ENCODE results near the gene SPG7. TPM values are rescaled to one million over a fixed set of nuclear protein-coding genes. Genes with fewer than 3 reads are reported as not detected.

SPG7 gene
- total RNA-seq, 1 experiment from 2014 or later: 44.6 TPM

DNA sequence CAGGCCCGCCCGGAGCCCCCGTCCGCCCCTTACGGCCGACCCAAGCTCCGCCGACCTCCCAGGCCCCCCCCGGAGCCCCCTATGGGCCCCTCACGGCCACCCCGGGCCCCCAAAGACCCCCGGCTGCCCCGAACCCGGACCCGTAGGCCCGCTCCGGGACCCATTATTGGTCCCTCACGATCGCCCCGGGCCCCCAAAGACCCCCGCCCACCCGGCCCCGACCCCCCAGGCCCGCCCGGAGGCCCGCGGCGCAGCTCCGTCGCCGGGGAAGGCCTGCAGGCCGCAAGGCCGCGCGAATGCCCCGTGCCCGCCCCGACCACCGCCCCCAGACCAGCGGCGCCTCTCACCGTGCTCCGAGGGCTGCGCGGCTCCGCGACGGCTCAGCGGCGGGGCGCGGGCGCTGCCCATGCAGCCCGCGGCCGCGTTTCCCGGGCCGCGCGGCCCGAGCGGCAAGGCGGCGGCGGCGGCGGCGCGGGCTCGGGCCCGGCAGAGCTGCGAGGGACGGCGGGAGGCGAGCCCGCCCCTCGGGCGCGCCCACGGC, 18.2 kb upstream of the SPG7 start:
- peak overlapping the region; percentile 62; the same call in 1 of the 2 replicates for H3K27ac ChIP-seq (ENCODE audit: low read length)
- H3K27me3 ChIP-seq (ENCODE audit: low read length): no peaks in the 10 kb centered on the region; the same call in 1 of the 2 replicates
- no peak for DNase-seq
- H3K79me2 ChIP-seq (ENCODE audit: low read length): peaks cover 57% of the 10 kb centered on the region
- H3K9me2 ChIP-seq (replicated peaks; ENCODE audit: insufficient read depth, low read length): no peaks in the 10 kb centered on the region
- no peaks in the 10 kb centered on the region; the same call in 1 of the 2 replicates for H3K36me3 ChIP-seq (ENCODE audit: insufficient read depth, low read length)
- no peaks in the 10 kb centered on the region for H3K9me3 ChIP-seq (ENCODE audit: low read length)
- H3K4me2 ChIP-seq (ENCODE audit: low read depth, low read length, poor library complexity, severe bottlenecking): peak overlapping the region; percentile 85
- peak overlapping the region; percentile 70; the same call in 1 of the 2 replicates for H3K4me3 ChIP-seq (ENCODE audit: low read length)
- H3K9ac ChIP-seq (ENCODE audit: low read length): peak overlapping the region; percentile 72
- H3K4me1 ChIP-seq (ENCODE audit: low read length): peaks cover 29% of the 10 kb centered on the region
- no peak overlapping the region for H2AFZ ChIP-seq (ENCODE audit: low read length)
- H4K20me1 ChIP-seq (ENCODE audit: insufficient read depth, low read depth, low read length): peaks cover 49% of the 10 kb centered on the region

- Histone ChIP-seq H4K20me1 (ENCODE audit: insufficient read depth, low read depth, low read length) (peaks cover 44% of the 10 kb centered on the region), H3K79me2 (ENCODE audit: low read length) (peaks cover 51% of the 10 kb centered on the region), H3K36me3 (ENCODE audit: insufficient read depth, low read length) (no peaks in the 10 kb centered on the region; the same call in 1 of the 2 replicates), H2AFZ (ENCODE audit: low read length) (peak within 1 kb of the TSS; percentile 70), H3K9ac (ENCODE audit: low read length) (peak within 1 kb of the TSS; percentile 87), H3K4me1 (ENCODE audit: low read length) (peaks cover 29% of the 10 kb centered on the region), H3K27ac (ENCODE audit: low read length) (peak within 1 kb of the TSS; percentile 62; the same call in 1 of the 2 replicates), H3K9me3 (ENCODE audit: low read length) (no peaks in the 10 kb centered on the region), H3K27me3 (ENCODE audit: low read length) (no peaks in the 10 kb centered on the region; the same call in 1 of the 2 replicates), H3K9me2 (replicated peaks; ENCODE audit: insufficient read depth, low read length) (no peaks in the 10 kb centered on the region), H3K4me2 (ENCODE audit: low read depth, low read length, poor library complexity, severe bottlenecking) (peak within 1 kb of the TSS; percentile 96), H3K4me3 (ENCODE audit: low read length) (peak within 1 kb of the TSS; percentile 91)
- peak; percentile 100 for DNase-seq
Observed at GRCh38 chr16:89490439-89491237, 17.6 kb upstream of the SPG7 start, which contains the start of gene ANKRD11. TSS of gene ANKRD11 (minus strand) at chr16:89490561. CDS start at chr16:89317019, 173,542 bp downstream.

DNA sequence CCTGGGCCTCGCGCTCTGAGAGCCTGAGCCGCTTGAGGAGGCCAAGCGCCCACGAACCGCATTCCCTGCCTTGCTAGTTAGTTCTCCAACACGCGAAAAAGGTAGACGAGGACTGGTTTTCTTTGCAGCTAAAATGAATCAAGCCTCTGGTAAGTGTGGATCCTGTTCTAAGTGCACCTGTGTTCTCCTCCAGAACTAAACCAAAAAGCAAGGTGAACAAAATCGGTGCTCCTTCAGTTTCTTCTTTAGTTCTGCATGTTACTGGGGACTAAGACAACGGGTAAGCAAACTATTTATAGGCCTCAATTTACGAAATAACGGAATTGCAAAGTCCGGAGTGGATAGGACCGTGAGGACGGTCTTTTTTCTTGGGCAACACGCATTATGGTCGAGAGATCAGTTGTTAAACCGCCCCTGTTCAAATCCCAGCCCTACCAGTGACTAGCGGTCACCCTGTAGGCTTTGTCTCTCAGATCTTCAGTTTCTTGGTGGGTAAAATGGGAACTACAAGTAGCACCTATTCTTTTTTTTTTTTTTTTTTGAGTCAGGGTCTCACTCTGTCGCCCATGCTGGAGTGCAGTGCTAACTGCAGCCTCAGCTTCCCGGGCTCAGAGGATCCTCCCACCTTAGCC, 16.8 kb upstream of the SPG7 start:
- no peaks in the 10 kb centered on the region; the same call in 1 of the 2 replicates for H3K36me3 ChIP-seq (ENCODE audit: insufficient read depth, low read length)
- peak overlapping the region; percentile 87 for H3K9ac ChIP-seq (ENCODE audit: low read length)
- DNase-seq: peak; percentile 59
- H3K4me3 ChIP-seq (ENCODE audit: low read length): peak overlapping the region; percentile 91
- H3K27ac ChIP-seq (ENCODE audit: low read length): no peak overlapping the region; the same call in 1 of the 2 replicates
- H4K20me1 ChIP-seq (ENCODE audit: insufficient read depth, low read depth, low read length): peaks cover 37% of the 10 kb centered on the region
- no peaks in the 10 kb centered on the region; the same call in 1 of the 2 replicates for H3K27me3 ChIP-seq (ENCODE audit: low read length)
- H3K9me3 ChIP-seq (ENCODE audit: low read length): no peaks in the 10 kb centered on the region
- H3K4me2 ChIP-seq (ENCODE audit: low read depth, low read length, poor library complexity, severe bottlenecking): peak overlapping the region; percentile 96
- peaks cover 44% of the 10 kb centered on the region for H3K79me2 ChIP-seq (ENCODE audit: low read length)
- peak overlapping the region; percentile 70 for H2AFZ ChIP-seq (ENCODE audit: low read length)
- H3K4me1 ChIP-seq (ENCODE audit: low read length): peaks cover 29% of the 10 kb centered on the region
- no peaks in the 10 kb centered on the region for H3K9me2 ChIP-seq (replicated peaks; ENCODE audit: insufficient read depth, low read length)

GRCh38 chr16:89491974-89492687, 16.1 kb upstream of the SPG7 start:
- Histone ChIP-seq H4K20me1 (ENCODE audit: insufficient read depth, low read depth, low read length) (peaks cover 29% of the 10 kb centered on the region), H3K4me2 (ENCODE audit: low read depth, low read length, poor library complexity, severe bottlenecking) (peak overlapping the region; percentile 96), H3K36me3 (ENCODE audit: insufficient read depth, low read length) (no peaks in the 10 kb centered on the region; the same call in 1 of the 2 replicates), H3K4me3 (ENCODE audit: low read length) (peak overlapping the region; percentile 91), H3K79me2 (ENCODE audit: low read length) (peaks cover 36% of the 10 kb centered on the region), H3K9me3 (ENCODE audit: low read length) (no peaks in the 10 kb centered on the region), H3K27me3 (ENCODE audit: low read length) (no peaks in the 10 kb centered on the region; the same call in 1 of the 2 replicates), H3K9me2 (replicated peaks; ENCODE audit: insufficient read depth, low read length) (no peaks in the 10 kb centered on the region), H3K4me1 (ENCODE audit: low read length) (peaks cover 29% of the 10 kb centered on the region), H2AFZ (ENCODE audit: low read length) (no peak overlapping the region), H3K9ac (ENCODE audit: low read length) (peak overlapping the region; percentile 87), H3K27ac (ENCODE audit: low read length) (no peak overlapping the region)
- no peak for DNase-seq

DNA sequence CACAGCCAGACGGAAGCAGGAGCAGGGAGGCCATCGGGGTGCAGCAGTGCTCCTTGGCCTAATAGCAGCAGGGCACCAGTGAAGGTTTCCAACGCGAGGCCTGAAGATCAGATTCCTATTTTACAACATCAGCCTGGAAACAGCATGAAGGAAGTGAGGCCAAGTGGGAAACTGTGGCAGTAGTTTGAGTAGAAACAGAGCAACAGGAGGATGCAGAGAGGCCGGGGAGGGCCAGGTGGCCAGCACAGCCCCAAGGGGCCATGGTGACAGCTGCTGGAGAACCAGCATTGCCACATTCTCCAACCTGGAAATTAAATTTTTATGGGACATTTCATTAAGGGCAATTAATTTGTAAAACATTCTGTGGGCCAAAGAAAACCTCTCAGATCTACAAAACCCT, 14.4 kb upstream of the SPG7 start:
- Histone ChIP-seq H3K79me2 (ENCODE audit: low read length) (peaks cover 19% of the 10 kb centered on the region), H3K9me3 (ENCODE audit: low read length) (no peaks in the 10 kb centered on the region), H3K36me3 (ENCODE audit: insufficient read depth, low read length) (no peaks in the 10 kb centered on the region), H3K4me3 (ENCODE audit: low read length) (no peak overlapping the region), H3K27me3 (ENCODE audit: low read length) (no peaks in the 10 kb centered on the region; the same call in 1 of the 2 replicates), H4K20me1 (ENCODE audit: insufficient read depth, low read depth, low read length) (peaks cover 13% of the 10 kb centered on the region), H3K4me1 (ENCODE audit: low read length) (peaks cover 17% of the 10 kb centered on the region), H3K9ac (ENCODE audit: low read length) (no peak overlapping the region), H2AFZ (ENCODE audit: low read length) (no peak overlapping the region), H3K27ac (ENCODE audit: low read length) (no peak overlapping the region), H3K9me2 (replicated peaks; ENCODE audit: insufficient read depth, low read length) (no peaks in the 10 kb centered on the region), H3K4me2 (ENCODE audit: low read depth, low read length, poor library complexity, severe bottlenecking) (no peak overlapping the region)
- DNase-seq: no peak

GRCh38 chr16:89495121-89495520, 13.1 kb upstream of the SPG7 start:
- no peak overlapping the region for H3K4me2 ChIP-seq (ENCODE audit: low read depth, low read length, poor library complexity, severe bottlenecking)
- no peak overlapping the region for H3K27ac ChIP-seq (ENCODE audit: low read length)
- peaks cover 10% of the 10 kb centered on the region; the same call in 1 of the 2 replicates for H4K20me1 ChIP-seq (ENCODE audit: insufficient read depth, low read depth, low read length)
- no peak overlapping the region for H3K9ac ChIP-seq (ENCODE audit: low read length)
- no peaks in the 10 kb centered on the region for H3K27me3 ChIP-seq (ENCODE audit: low read length)
- no peak for DNase-seq
- H3K4me1 ChIP-seq (ENCODE audit: low read length): peaks cover 14% of the 10 kb centered on the region
- no peak overlapping the region for H2AFZ ChIP-seq (ENCODE audit: low read length)
- peaks cover 17% of the 10 kb centered on the region for H3K79me2 ChIP-seq (ENCODE audit: low read length)
- H3K4me3 ChIP-seq (ENCODE audit: low read length): no peak overlapping the region
- no peaks in the 10 kb centered on the region for H3K36me3 ChIP-seq (ENCODE audit: insufficient read depth, low read length)
- H3K9me2 ChIP-seq (replicated peaks; ENCODE audit: insufficient read depth, low read length): no peaks in the 10 kb centered on the region
- H3K9me3 ChIP-seq (ENCODE audit: low read length): no peaks in the 10 kb centered on the region

DNA sequence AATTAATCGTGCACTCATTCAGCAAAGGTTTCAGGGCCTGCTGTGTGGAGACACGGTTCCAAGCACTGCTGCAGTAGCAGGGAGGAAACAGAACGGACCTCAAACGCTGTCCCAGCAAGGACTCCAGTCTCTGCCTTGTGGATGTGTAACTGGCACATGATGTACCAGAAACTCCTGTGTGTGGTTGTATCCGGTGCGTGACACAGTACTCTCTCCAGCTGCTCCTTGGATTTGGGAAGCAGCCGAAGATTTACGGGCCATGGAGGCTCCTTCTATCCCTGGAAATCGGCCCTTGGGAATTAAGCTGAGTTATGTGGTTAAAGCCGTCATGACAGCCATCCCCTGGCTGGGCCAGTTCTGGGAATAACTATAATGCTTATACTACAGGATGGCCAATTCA, 9.4 kb upstream of the SPG7 start:
- H3K4me3 ChIP-seq (ENCODE audit: low read length): no peak overlapping the region
- no peaks in the 10 kb centered on the region for H3K4me1 ChIP-seq (ENCODE audit: low read length)
- no peak overlapping the region for H3K4me2 ChIP-seq (ENCODE audit: low read depth, low read length, poor library complexity, severe bottlenecking)
- H2AFZ ChIP-seq (ENCODE audit: low read length): no peak overlapping the region
- H3K79me2 ChIP-seq (ENCODE audit: low read length): no peaks in the 10 kb centered on the region
- no peaks in the 10 kb centered on the region for H3K27me3 ChIP-seq (ENCODE audit: low read length)
- DNase-seq: no peak
- no peaks in the 10 kb centered on the region for H3K9me2 ChIP-seq (replicated peaks; ENCODE audit: insufficient read depth, low read length)
- no peaks in the 10 kb centered on the region for H3K36me3 ChIP-seq (ENCODE audit: insufficient read depth, low read length)
- 0 out of 2 replicates have a peak, but pooled peaks cover 3% of the 10 kb centered on the region for H4K20me1 ChIP-seq (ENCODE audit: insufficient read depth, low read depth, low read length)
- H3K9me3 ChIP-seq (ENCODE audit: low read length): no peaks in the 10 kb centered on the region
- H3K9ac ChIP-seq (ENCODE audit: low read length): no peak overlapping the region
- no peak overlapping the region for H3K27ac ChIP-seq (ENCODE audit: low read length)

Data from Karpas-422 (cell line).